22Rv1 (cell line): ENCODE results near the gene CRIP2.

Experiments used
- H3K27ac ChIP-seq: fragments of 450-650 bp; 2 replicates; pipeline ENCODE4 v1.5.1; 2017
- CTCF ChIP-seq: fragments of 450-650 bp; IDR thresholded peaks from 2 replicates; pipeline ENCODE4 v1.5.1; 2017; ENCODE audit warnings: mild to moderate bottlenecking
- ZFX ChIP-seq: fragments of 450-650 bp; IDR thresholded peaks from 2 replicates; pipeline ENCODE4 v1.6.1; 2017; ENCODE audit warnings: antibody characterized with exemption, borderline replicate concordance

The CRIP2 gene

GRCh38 chr14:105469456-105470349 lies 4.9 kb upstream of the CRIP2 start:
- H3K27ac ChIP-seq, result peak overlapping the region; percentile 52
- TF ChIP-seq ZFX, result no peak
- TF ChIP-seq CTCF, result no peak

- TF ChIP-seq ZFX, result no peak
- no peak for TF ChIP-seq CTCF
- peak overlapping the region; percentile 95 for H3K27ac ChIP-seq
Observed at GRCh38 chr14:105470350-105471296, 4.0 kb upstream of the CRIP2 start.

GRCh38 chr14:105471297-105471821 lies 3.3 kb upstream of the CRIP2 start:
- no peak for TF ChIP-seq ZFX
- no peak for TF ChIP-seq CTCF
- peak overlapping the region; percentile 95 for H3K27ac ChIP-seq

GRCh38 chr14:105471823-105472485 lies 2.7 kb upstream of the CRIP2 start:
- H3K27ac ChIP-seq, result peak overlapping the region; percentile 95
- TF ChIP-seq CTCF, result no peak
- TF ChIP-seq ZFX, result no peak

- TF ChIP-seq CTCF (no peak), ZFX (no peak)
- H3K27ac ChIP-seq, result peak overlapping the region; percentile 95
Observed at GRCh38 chr14:105472486-105472991, 2.1 kb upstream of the CRIP2 start.

- H3K27ac ChIP-seq, result peak overlapping the region; percentile 95
- TF ChIP-seq CTCF (no peak), ZFX (no peak)
Observed at GRCh38 chr14:105473033-105473676, 1.5 kb upstream of the CRIP2 start.
